ENCODE data around the gene OSCAR. TPM values are rescaled to one million over a fixed set of nuclear protein-coding genes. Genes with fewer than 3 reads are reported as not detected.

The OSCAR gene, protein sequence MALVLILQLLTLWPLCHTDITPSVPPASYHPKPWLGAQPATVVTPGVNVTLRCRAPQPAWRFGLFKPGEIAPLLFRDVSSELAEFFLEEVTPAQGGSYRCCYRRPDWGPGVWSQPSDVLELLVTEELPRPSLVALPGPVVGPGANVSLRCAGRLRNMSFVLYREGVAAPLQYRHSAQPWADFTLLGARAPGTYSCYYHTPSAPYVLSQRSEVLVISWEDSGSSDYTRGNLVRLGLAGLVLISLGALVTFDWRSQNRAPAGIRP
- total RNA-seq: 1.2 TPM

DNA sequence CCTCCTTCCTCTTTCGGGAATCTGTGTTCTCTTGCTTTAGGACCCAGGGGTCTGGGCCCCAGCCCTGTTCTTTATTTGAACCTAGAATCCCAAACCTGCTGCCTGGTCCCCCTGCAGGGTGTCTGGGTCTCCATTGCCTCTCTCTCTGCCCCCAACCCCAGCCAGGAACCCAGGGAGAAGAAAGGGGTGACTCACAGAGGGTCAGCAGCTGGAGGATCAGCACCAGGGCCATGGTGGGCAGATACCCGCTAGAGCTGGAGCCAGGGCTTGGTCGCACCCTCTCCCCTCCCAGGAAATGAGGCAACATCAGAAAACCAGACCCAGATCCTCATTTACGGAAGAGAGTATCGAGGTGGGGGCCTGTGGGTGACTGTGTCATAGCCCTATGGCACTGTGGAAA, at the start of gene OSCAR:
TSS of gene OSCAR (minus strand) at position 243 of the 400 bp plus-strand sequence. CDS start at position 232, 11 bp downstream.
- TF ChIP-seq POLR2A (IDR thresholded peaks at IDR 0.05): no peak
- TF ChIP-seq CTCF (IDR thresholded peaks at IDR 0.05): no peak
- no peak for TF ChIP-seq POLR2AphosphoS5 (IDR thresholded peaks at IDR 0.05; ENCODE audit: insufficient read depth in 1 of 2, low read depth in 1 of 2)
- Histone ChIP-seq H3K36me3 (no peaks in the 10 kb centered on the region), H3K9me3 (no peaks in the 10 kb centered on the region), H3K27me3 (no peaks in the 10 kb centered on the region), H3K27ac (no peak within 1 kb of the TSS), H3K4me1 (peaks cover 29% of the 10 kb centered on the region), H3K4me3 (no peak within 1 kb of the TSS)
- intact Hi-C loops (cut with DNase I): no loop called here
- DNase-seq (ENCODE audit: extremely low spot score in 2 of 2): no peak

DNA sequence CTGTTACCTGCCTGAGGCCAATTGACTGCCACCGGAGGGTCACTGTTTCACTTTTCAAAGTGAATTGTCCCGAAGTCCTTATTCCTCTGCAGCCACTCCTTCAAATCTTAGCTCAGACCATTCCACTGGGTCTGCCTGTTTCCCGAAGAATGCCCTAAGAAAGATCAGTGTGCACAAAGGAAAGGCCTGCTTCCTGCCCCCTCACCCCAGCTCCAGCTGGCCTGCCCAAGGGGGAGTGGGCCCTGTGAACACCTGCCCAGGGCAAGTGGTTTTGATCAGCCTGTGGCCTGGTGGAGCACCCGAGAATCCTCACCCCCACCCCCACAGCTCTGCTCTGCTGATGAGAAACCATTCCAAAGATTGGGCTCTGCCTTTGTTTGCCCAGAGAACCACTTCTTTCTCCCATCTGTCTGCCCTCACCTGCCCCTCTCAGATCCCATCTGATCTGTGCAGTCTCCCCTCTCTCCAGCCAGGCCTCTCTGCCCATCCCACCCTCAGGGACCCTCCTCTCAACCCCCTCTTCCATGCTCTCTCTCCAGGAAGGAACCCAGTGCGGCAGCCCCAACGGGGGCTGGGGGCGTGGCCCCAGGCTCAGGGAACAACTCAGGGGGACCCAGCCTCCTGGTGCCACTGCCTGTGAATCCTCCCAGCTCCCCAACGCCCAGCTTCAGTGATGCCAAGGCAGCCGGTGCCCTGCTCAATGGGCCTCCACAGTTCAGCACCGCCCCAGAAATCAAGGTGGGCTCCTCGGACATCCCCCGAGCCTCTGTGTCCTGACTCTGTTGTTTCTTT, 48.6 kb upstream of the OSCAR start:
- peaks cover 0 to 90% of the 10 kb centered on the region in 2 donors for H3K36me3 ChIP-seq
- no peaks in the 10 kb centered on the region for H3K9me3 ChIP-seq
- no peak overlapping the region for H3K27ac ChIP-seq
- no peaks in the 10 kb centered on the region for H3K4me1 ChIP-seq
- TF ChIP-seq POLR2AphosphoS5 (IDR thresholded peaks at IDR 0.05; ENCODE audit: insufficient read depth in 1 of 2, low read depth in 1 of 2) (no peak), POLR2A (IDR thresholded peaks at IDR 0.05) (no peak), CTCF (IDR thresholded peaks at IDR 0.05) (no peak)
- no peaks in the 10 kb centered on the region for H3K27me3 ChIP-seq
- intact Hi-C loops (cut with DNase I): no loop called here
- H3K4me3 ChIP-seq: no peak overlapping the region
- DNase-seq (ENCODE audit: extremely low spot score in 2 of 2): no peak

DNA sequence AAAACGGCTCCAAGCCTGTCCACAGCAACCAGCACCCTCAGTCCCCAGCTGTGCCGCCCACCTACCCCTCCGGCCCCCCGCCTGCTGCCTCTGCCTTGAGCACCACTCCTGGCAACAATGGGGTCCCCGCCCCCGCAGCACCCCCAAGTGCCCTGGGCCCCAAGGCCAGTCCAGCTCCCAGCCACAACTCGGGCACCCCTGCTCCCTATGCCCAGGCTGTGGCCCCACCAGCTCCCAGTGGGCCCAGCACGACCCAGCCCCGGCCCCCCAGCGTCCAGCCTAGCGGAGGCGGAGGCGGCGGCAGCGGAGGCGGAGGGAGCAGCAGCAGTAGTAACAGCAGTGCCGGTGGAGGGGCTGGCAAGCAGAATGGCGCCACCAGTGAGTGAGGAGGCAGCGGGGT, 47.6 kb upstream of the OSCAR start:
- Histone ChIP-seq H3K4me1 (no peaks in the 10 kb centered on the region), H3K4me3 (no peak overlapping the region), H3K27me3 (no peaks in the 10 kb centered on the region), H3K36me3 (peaks cover 0 to 91% of the 10 kb centered on the region in 2 donors), H3K27ac (no peak overlapping the region), H3K9me3 (no peaks in the 10 kb centered on the region)
- no peak for TF ChIP-seq POLR2A (IDR thresholded peaks at IDR 0.05)
- TF ChIP-seq POLR2AphosphoS5 (IDR thresholded peaks at IDR 0.05; ENCODE audit: insufficient read depth in 1 of 2, low read depth in 1 of 2): no peak
- no peak for TF ChIP-seq CTCF (IDR thresholded peaks at IDR 0.05)
- DNase-seq (ENCODE audit: extremely low spot score in 2 of 2): no peak
- intact Hi-C loops (cut with DNase I): no loop called here

DNA sequence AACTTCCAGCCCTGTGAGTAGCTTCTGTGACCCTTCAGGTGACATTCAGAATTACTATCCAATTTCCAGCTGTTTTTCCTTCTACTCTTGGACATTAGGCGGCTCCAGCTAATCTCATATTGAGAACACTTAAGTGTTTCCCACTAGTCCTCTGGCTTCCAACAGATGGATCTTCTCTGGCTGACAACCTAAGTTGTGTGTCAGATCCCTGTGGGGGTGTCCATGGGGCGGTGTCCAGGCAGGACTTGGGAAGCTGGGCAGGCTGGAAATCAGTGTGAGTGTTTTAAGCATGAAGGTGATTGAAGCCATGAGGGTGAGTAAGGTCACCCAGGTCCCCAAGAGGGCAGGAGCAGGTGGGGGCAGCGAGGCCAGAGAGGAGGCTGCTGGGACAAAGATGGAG, 47.1 kb upstream of the OSCAR start:
- no peak for TF ChIP-seq POLR2AphosphoS5 (IDR thresholded peaks at IDR 0.05; ENCODE audit: insufficient read depth in 1 of 2, low read depth in 1 of 2)
- no peak for TF ChIP-seq POLR2A (IDR thresholded peaks at IDR 0.05)
- no peak for TF ChIP-seq CTCF (IDR thresholded peaks at IDR 0.05)
- intact Hi-C loops (cut with DNase I): no loop called here
- Histone ChIP-seq H3K4me1 (no peaks in the 10 kb centered on the region), H3K27ac (no peak overlapping the region), H3K4me3 (no peak overlapping the region), H3K36me3 (peaks cover 0 to 91% of the 10 kb centered on the region in 2 donors), H3K27me3 (no peaks in the 10 kb centered on the region), H3K9me3 (no peaks in the 10 kb centered on the region)
- DNase-seq (ENCODE audit: extremely low spot score in 2 of 2): no peak
